Tibial nerve (tissue), 4 donors: ENCODE measurements around the gene ASTN2.

Experiments
- CTCF ChIP-seq, 5 experiments: fragments of 200-600 bp in 3 of 5; fragments of 450-650 bp in 2 of 5; sonication (generic) in 3 of 5; IDR thresholded peaks; one replicate each; pipeline ENCODE4 v1.5.1; 2016 to 2019; ENCODE audit warnings: antibody characterized with exemption in 5 of 5, mild to moderate bottlenecking in 3 of 5, moderate library complexity in 2 of 5
- EP300 ChIP-seq, 2 donors: sonication (generic); formaldehyde crosslinking; IDR thresholded peaks; one replicate each; pipeline ENCODE4 v1.6.1; 2017; ENCODE audit warnings: antibody characterized with exemption in 2 of 2, mild to moderate bottlenecking in 1 of 2
- POLR2A ChIP-seq, 2 donors: fragments of 450-650 bp; IDR thresholded peaks; one replicate each; pipeline ENCODE4 v1.6.1; 2017; ENCODE audit warnings: antibody characterized with exemption in 2 of 2, mild to moderate bottlenecking in 2 of 2, moderate library complexity in 2 of 2

DNA sequence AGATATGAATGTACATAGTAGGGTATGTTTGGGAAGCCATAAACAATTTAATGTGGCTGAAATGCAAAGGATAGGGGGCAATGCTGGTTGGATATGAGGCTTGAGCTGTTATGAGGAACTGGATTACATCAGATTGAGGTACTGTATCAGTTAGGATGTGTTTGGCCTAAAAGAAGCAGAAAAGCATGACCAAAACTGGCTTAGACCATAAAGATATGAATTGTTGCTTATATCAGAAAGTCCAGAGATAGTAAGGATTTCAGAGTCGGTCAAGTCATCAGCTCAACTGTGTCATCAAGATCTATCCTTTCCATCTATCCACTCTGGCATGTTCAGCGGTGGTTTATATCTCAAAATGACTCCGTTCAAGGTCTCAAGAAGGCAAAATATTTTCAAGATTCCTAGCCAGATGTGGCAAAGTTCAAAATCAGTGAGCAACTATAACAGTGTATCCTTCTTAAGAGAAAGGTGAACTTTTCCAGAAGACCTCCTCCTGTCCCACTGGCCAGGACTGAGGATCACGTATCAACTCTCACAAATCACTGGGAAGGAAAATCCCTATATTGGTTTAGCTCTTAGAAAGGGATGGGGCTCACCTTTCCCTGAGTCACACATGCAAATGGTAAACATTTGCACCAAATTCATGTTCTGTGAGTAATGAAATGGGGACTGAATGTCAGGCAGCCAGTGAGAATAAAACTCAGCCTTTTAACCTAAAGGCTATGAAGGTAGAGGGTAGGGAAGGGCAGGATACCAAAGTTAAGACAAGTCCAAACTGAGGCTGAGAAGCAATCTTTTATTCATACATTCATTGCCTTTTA, 469.9 kb downstream of the ASTN2 start:
- no peak for TF ChIP-seq CTCF (IDR thresholded peaks at IDR 0.05)
- TF ChIP-seq EP300 (IDR thresholded peaks at IDR 0.05), result no peak
- TF ChIP-seq POLR2A (IDR thresholded peaks at IDR 0.05), result no peak
